HCT116 (cell line): ENCODE measurements around the gene CCS. TPM values are rescaled to one million over a fixed set of nuclear protein-coding genes. Genes with fewer than 3 reads are reported as not detected.

ENCODE experiments used
- ATAC-seq: fragments of 200-7000 bp; cut with Tn5 transposase; 2 replicates; pipeline ENCODE4 v1.9.1; 2020; ENCODE audit warnings: mild to moderate bottlenecking, moderate library complexity
- BruUV-seq: library from RNA; stranded (reverse); fragments of 400-500 nt; replicated peaks from 2 replicates; lab custom pipeline; 2021; lab: Mats Ljungman, UMichigan
- CTCF ChIA-PET: fragments of 300-600 bp; sonication (Branson Sonifier 250); formaldehyde crosslinking; loops from one replicate; lab custom pipeline; 2021; ENCODE audit warnings: antibody characterized with exemption; lab: Charles Lee
- POLR2A ChIA-PET: fragments of 300-600, 350-600 bp; sonication (Branson Sonifier 250); formaldehyde crosslinking; loops from one replicate; lab custom pipeline; 2021; ENCODE audit warnings: antibody characterized with exemption; lab: Charles Lee
- RAD21 ChIA-PET, 2 experiments: fragments of 300-600 bp; sonication (Branson Sonifier 250); formaldehyde crosslinking; loops; one replicate each; lab custom pipeline; 2023; ENCODE audit warnings: low total read pairs in 2 of 2; ENCODE audit not compliant: uncharacterized antibody in 2 of 2, unreplicated experiment in 2 of 2, low non-redundant PET in 1 of 2; lab: Charles Lee
- DNase-seq: peaks from one replicate; pipeline ENCODE4 v3.0.0-alpha.2; 2010; ENCODE audit warnings: low read depth, low spot score
- H2AFZ ChIP-seq: fragments of 200-600 bp; shearing (Covaris generic), sonication (generic); 2 replicates; pipeline ENCODE4 v1.6.1; 2017; ENCODE audit warnings: low read depth, mixed run types, mixed read lengths, antibody characterized with exemption, low read length; ENCODE audit not compliant: poor library complexity, severe bottlenecking
- H3K27ac ChIP-seq: 2 replicates; pipeline ENCODE4 v1.5.1; 2012; ENCODE audit warnings: low read depth, low read length
- H3K27me3 ChIP-seq: fragments of 200-600 bp; sonication (generic); 2 replicates; pipeline ENCODE4 v1.6.1; 2016; ENCODE audit warnings: mixed run types, low read length, mixed read lengths; ENCODE audit not compliant: insufficient read depth
- H3K36me3 ChIP-seq, 2 experiments: fragments of 200-500 bp in 1 of 2; fragments of 200-600 bp in 1 of 2; sonication (Bioruptor generic) in 1 of 2; sonication (generic) in 1 of 2; 2 replicates each; pipeline versions ENCODE4 v1.5.1 to v1.6.1; 2014 to 2016; ENCODE audit warnings: low read length in 2 of 2, inconsistent platforms in 1 of 2, mixed read lengths in 1 of 2, mixed run types in 1 of 2; ENCODE audit not compliant: insufficient read depth in 2 of 2, control insufficient read depth in 1 of 2
- H3K4me1 ChIP-seq, 2 experiments: fragments of 200-600 bp in 1 of 2; sonication (generic) in 1 of 2; 2 replicates each; pipeline versions ENCODE4 v1.5.1 to v1.6.1; 2012 to 2017; ENCODE audit warnings: low read length in 2 of 2, inconsistent platforms in 1 of 2, mild to moderate bottlenecking in 1 of 2, mixed read lengths in 1 of 2, mixed run types in 1 of 2, moderate library complexity in 1 of 2; ENCODE audit not compliant: insufficient read depth in 2 of 2, control insufficient read depth in 1 of 2
- H3K4me2 ChIP-seq: fragments of 200-600 bp; sonication (generic); 2 replicates; pipeline ENCODE4 v1.6.1; 2017; ENCODE audit warnings: mixed run types, low read length, mixed read lengths
- H3K4me3 ChIP-seq, 2 experiments: fragments of 200-600 bp in 1 of 2; sonication (generic) in 1 of 2; replicated peaks in 1 of 2; 2 replicates each; pipeline ENCODE4 v1.5.1; 2011 to 2016; ENCODE audit warnings: low read length in 2 of 2, control low read depth in 1 of 2, low read depth in 1 of 2, mild to moderate bottlenecking in 1 of 2, mixed read lengths in 1 of 2, mixed run types in 1 of 2
- H3K79me2 ChIP-seq: fragments of 200-600 bp; sonication (generic); 2 replicates; pipeline ENCODE4 v1.6.1; 2017; ENCODE audit warnings: mild to moderate bottlenecking, mixed run types, low read length, moderate library complexity, mixed read lengths; ENCODE audit not compliant: insufficient read depth
- H3K9ac ChIP-seq: fragments of 200-600 bp; sonication (generic); 2 replicates; pipeline ENCODE4 v1.6.1; 2016; ENCODE audit warnings: low read length, mixed read lengths
- H3K9me2 ChIP-seq: fragments of 200-600 bp; sonication (generic), shearing (Covaris generic); 2 replicates; pipeline ENCODE4 v1.6.1; 2017; ENCODE audit warnings: mixed run types, mild to moderate bottlenecking, moderate library complexity; ENCODE audit not compliant: insufficient read depth
- H3K9me3 ChIP-seq, 2 experiments: fragments of 200-500 bp in 1 of 2; fragments of 200-600 bp in 1 of 2; sonication (Bioruptor generic) in 1 of 2; sonication (generic) in 1 of 2; 2 replicates each; pipeline ENCODE4 v1.6.1; 2014 to 2017; ENCODE audit warnings: low read length in 2 of 2, mixed read lengths in 2 of 2, inconsistent platforms in 1 of 2, low read depth in 1 of 2, mild to moderate bottlenecking in 1 of 2, mixed run types in 1 of 2, moderate library complexity in 1 of 2; ENCODE audit not compliant: control insufficient read depth in 1 of 2, insufficient read depth in 1 of 2
- H4K20me1 ChIP-seq: fragments of 200-600 bp; sonication (generic), shearing (Covaris generic); 2 replicates; pipeline ENCODE4 v1.6.1; 2017; ENCODE audit warnings: mixed run types, mild to moderate bottlenecking, moderate library complexity; ENCODE audit not compliant: insufficient read depth
- CBX3 ChIP-seq: IDR thresholded peaks from 2 replicates; pipeline ENCODE4 v1.6.1; 2012; ENCODE audit warnings: low read depth
- CEBPB ChIP-seq: IDR thresholded peaks from 2 replicates; pipeline ENCODE4 v1.6.1; 2012; ENCODE audit warnings: low read depth
- CTCF ChIP-seq, 3 experiments: fragments of 200-600 bp in 1 of 3; sonication (generic) in 1 of 3; IDR thresholded peaks in 2 of 3; conservative IDR thresholded peaks in 1 of 3; 2 replicates each; pipeline ENCODE4 v1.5.1; 2012 to 2017; ENCODE audit warnings: low read depth in 2 of 3, low read length in 2 of 3, antibody characterized with exemption in 1 of 3, borderline replicate concordance in 1 of 3, control low read depth in 1 of 3, mild to moderate bottlenecking in 1 of 3, mixed read lengths in 1 of 3, mixed run types in 1 of 3, moderate library complexity in 1 of 3; ENCODE audit not compliant: insufficient read depth in 1 of 3
- EGR1 ChIP-seq: IDR thresholded peaks from 2 replicates; pipeline ENCODE4 v1.6.1; 2012; ENCODE audit warnings: low read depth
- ELF1 ChIP-seq: IDR thresholded peaks from 2 replicates; pipeline ENCODE4 v1.6.1; 2012; ENCODE audit warnings: low read depth, borderline replicate concordance
- EZH2phosphoT487 ChIP-seq: fragments of 200-600 bp; IDR thresholded peaks from 2 replicates; pipeline ENCODE4 v1.6.1; 2018; ENCODE audit warnings: antibody characterized with exemption, borderline replicate concordance
- POLR2A ChIP-seq: IDR thresholded peaks from 2 replicates; pipeline ENCODE4 v1.7.0; 2011; ENCODE audit warnings: borderline replicate concordance; ENCODE audit not compliant: insufficient read depth, insufficient read length; ENCODE audit errors: extremely low read depth
- POLR2AphosphoS5 ChIP-seq: IDR thresholded peaks from 2 replicates; pipeline ENCODE4 v1.6.1; 2011; ENCODE audit warnings: mild to moderate bottlenecking, low read depth, low read length, moderate library complexity
- RAD21 ChIP-seq: IDR thresholded peaks from 2 replicates; pipeline ENCODE4 v1.6.1; 2012; ENCODE audit warnings: low read depth, mild to moderate bottlenecking
- SIN3A ChIP-seq: IDR thresholded peaks from 2 replicates; pipeline ENCODE4 v1.6.1; 2012; ENCODE audit warnings: low read depth
- SP1 ChIP-seq: IDR thresholded peaks from 2 replicates; pipeline ENCODE4 v1.6.1; 2012; ENCODE audit warnings: low read depth
- SRF ChIP-seq: IDR thresholded peaks from 2 replicates; pipeline ENCODE4 v1.6.1; 2012; ENCODE audit warnings: low read depth
- YY1 ChIP-seq: IDR thresholded peaks from 2 replicates; pipeline ENCODE4 v1.6.1; 2011; ENCODE audit warnings: low read length, low read depth, moderate library complexity, mild to moderate bottlenecking; ENCODE audit not compliant: insufficient replicate concordance; ENCODE audit errors: extremely low read depth
- ZFX ChIP-seq: fragments of 450-650 bp; IDR thresholded peaks from 2 replicates; pipeline ENCODE4 v1.6.1; 2017
- ZNF274 ChIP-seq: fragments of 200-500 bp; sonication (Bioruptor generic); IDR thresholded peaks from 2 replicates; pipeline ENCODE4 v1.6.1; 2014; ENCODE audit warnings: mild to moderate bottlenecking, low read depth, low read length, inconsistent platforms
- intact Hi-C: fragments of 100-400 bp; cut with micrococcal nuclease; formaldehyde crosslinking; loops from 2 replicates; pipeline ENCODE4 v1.10.0; 2022
- total RNA-seq: library from RNA; stranded (reverse); gene quantifications from one replicate; pipeline ENCODE4 v1.2.1, GENCODE V29; 2021; ENCODE audit not compliant: unreplicated experiment
- TF ChIP-seq, protein P1 (sequence below): IDR thresholded peaks from 2 replicates; pipeline ENCODE4 v1.6.1; 2012; ENCODE audit warnings: low read depth
- TF ChIP-seq, protein P2 (sequence below): IDR thresholded peaks from 2 replicates; pipeline ENCODE4 v1.6.1; 2012
- TF ChIP-seq, protein P3 (sequence below): IDR thresholded peaks from 2 replicates; pipeline ENCODE4 v1.6.1; 2012

CCS gene
- total RNA-seq, 1 experiment from 2014 or later: 40.6 TPM

DNA sequence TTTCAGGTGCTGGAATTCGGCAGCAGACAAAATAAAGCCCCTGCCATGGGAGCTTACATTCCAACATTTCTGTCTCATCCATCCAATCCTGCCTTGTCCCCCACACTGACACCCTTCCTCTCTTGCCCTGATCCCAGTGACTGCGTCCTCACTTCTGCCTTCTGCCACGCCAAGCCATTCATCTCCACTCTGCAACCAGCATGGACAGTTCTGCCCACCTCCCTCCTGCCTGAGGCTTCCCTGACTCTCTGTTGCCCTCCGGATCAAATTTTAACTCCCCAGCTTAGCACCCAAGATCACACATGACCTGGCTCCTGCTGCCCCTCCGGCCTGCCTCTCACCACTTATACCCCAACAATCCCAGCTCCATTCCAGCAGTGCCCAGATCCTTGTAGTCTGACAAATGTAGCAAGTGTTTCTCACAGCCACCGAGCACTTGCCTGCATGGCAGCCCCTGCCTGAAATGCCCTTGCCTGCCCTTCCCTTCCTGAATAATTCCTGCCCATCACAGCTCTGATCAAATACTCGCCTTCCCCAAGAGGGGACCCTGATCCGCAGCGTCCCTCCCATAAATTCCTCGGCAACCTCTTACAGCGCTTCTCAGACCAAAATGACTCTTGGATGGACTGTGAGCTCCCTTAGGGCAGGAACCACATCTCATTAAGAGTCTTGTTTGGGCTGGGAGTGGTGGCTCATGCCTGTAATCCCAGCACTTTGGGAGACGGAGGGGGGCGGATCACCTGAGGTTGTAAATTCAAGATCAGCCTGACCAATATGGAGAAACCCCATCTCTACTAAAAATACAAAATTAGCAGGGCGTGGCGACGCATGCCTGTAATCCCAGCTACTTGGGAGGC is 44.0 kb upstream of the CCS start:
- Histone ChIP-seq H3K4me1 (peaks cover 0 to 12% of the 10 kb centered on the region in 2 experiments; a peak in 2 of 4 replicates), H3K4me3 (no peak overlapping the region), H3K27ac (no peak overlapping the region), H3K9me3 (no peaks in the 10 kb centered on the region), H3K36me3 (no peaks in the 10 kb centered on the region), H3K4me2 (no peak overlapping the region), H2AFZ (no peak overlapping the region), H3K9ac (no peak overlapping the region), H3K9me2 (no peaks in the 10 kb centered on the region), H3K79me2 (no peaks in the 10 kb centered on the region), H3K27me3 (no peaks in the 10 kb centered on the region), H4K20me1 (no peaks in the 10 kb centered on the region)
- DNase-seq (no peak), ATAC-seq (no peak)
- intact Hi-C loops: no loop called here
- BruUV-seq: no TSS peak
- CTCF ChIA-PET: no interaction called here
- RAD21 ChIA-PET: interaction anchor here in 1 of 2 experiments (0.6 kb wide), 1 partner anchor 280 kb away, joined by 3 read pairs; no protein-coding TSS in a partner anchor
- TF ChIP-seq ELF1 (no peak), ZFX (no peak), POLR2A (no peak), ZNF274 (no peak), SIN3A (no peak), YY1 (no peak), EZH2phosphoT487 (no peak), SRF (no peak), SP1 (no peak), CEBPB (no peak), EGR1 (no peak), RAD21 (no peak), POLR2AphosphoS5 (no peak), CTCF (IDR thresholded peaks at IDR 0.05 in 2 of 3, conservative IDR thresholded peaks at IDR 0.05 in 1 of 3; ENCODE audit: borderline replicate concordance in 1 of 3, insufficient read depth in 1 of 3, low read depth in 2 of 3, low read length in 2 of 3) (no peak), CBX3 (no peak)
- TF ChIP-seq, protein P1, sequence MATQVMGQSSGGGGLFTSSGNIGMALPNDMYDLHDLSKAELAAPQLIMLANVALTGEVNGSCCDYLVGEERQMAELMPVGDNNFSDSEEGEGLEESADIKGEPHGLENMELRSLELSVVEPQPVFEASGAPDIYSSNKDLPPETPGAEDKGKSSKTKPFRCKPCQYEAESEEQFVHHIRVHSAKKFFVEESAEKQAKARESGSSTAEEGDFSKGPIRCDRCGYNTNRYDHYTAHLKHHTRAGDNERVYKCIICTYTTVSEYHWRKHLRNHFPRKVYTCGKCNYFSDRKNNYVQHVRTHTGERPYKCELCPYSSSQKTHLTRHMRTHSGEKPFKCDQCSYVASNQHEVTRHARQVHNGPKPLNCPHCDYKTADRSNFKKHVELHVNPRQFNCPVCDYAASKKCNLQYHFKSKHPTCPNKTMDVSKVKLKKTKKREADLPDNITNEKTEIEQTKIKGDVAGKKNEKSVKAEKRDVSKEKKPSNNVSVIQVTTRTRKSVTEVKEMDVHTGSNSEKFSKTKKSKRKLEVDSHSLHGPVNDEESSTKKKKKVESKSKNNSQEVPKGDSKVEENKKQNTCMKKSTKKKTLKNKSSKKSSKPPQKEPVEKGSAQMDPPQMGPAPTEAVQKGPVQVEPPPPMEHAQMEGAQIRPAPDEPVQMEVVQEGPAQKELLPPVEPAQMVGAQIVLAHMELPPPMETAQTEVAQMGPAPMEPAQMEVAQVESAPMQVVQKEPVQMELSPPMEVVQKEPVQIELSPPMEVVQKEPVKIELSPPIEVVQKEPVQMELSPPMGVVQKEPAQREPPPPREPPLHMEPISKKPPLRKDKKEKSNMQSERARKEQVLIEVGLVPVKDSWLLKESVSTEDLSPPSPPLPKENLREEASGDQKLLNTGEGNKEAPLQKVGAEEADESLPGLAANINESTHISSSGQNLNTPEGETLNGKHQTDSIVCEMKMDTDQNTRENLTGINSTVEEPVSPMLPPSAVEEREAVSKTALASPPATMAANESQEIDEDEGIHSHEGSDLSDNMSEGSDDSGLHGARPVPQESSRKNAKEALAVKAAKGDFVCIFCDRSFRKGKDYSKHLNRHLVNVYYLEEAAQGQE: no peak
- TF ChIP-seq, protein P2, sequence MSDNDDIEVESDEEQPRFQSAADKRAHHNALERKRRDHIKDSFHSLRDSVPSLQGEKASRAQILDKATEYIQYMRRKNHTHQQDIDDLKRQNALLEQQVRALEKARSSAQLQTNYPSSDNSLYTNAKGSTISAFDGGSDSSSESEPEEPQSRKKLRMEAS: no peak
- TF ChIP-seq, protein P3, sequence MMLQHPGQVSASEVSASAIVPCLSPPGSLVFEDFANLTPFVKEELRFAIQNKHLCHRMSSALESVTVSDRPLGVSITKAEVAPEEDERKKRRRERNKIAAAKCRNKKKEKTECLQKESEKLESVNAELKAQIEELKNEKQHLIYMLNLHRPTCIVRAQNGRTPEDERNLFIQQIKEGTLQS: no peak
- POLR2A ChIA-PET: interaction anchor here (1.1 kb wide), 1 partner anchor 13 kb away, joined by 3 read pairs; no protein-coding TSS in a partner anchor
